Stomach (tissue), 4 donors: Measurements from ENCODE around the gene PCK2.

Experiments used
- CTCF ChIP-seq, 7 experiments: fragments of 450-650 bp in 4 of 7; fragments of 200-600 bp in 3 of 7; sonication (generic) in 3 of 7; IDR thresholded peaks; one replicate each; pipeline ENCODE4 v1.5.1; 2016 to 2019; ENCODE audit warnings: antibody characterized with exemption in 7 of 7, control low read depth in 2 of 7, mild to moderate bottlenecking in 1 of 7
- EP300 ChIP-seq: sonication (generic); formaldehyde crosslinking; IDR thresholded peaks from one replicate; pipeline ENCODE4 v1.6.1; 2017; ENCODE audit warnings: antibody characterized with exemption
- POLR2A ChIP-seq, 4 donors: fragments of 450-650 bp; IDR thresholded peaks; one replicate each; pipeline ENCODE4 v1.6.1; 2016; ENCODE audit warnings: antibody characterized with exemption in 4 of 4, control low read depth in 2 of 4, mild to moderate bottlenecking in 1 of 4, moderate library complexity in 1 of 4
- POLR2AphosphoS5 ChIP-seq, 3 donors: sonication (generic); formaldehyde crosslinking; IDR thresholded peaks; one replicate each; pipeline ENCODE4 v1.6.1; 2016; ENCODE audit warnings: antibody characterized with exemption in 3 of 3

GRCh38 chr14:24119691-24120090 is 25.6 kb downstream of the PCK2 start:
- TF ChIP-seq CTCF (IDR thresholded peaks at IDR 0.05), result no peak
- no peak for TF ChIP-seq POLR2A (IDR thresholded peaks at IDR 0.05)
- no peak for TF ChIP-seq POLR2AphosphoS5 (IDR thresholded peaks at IDR 0.05)
- no peak for TF ChIP-seq EP300
